ENCODE data around the gene CAV2. TPM values are rescaled to one million over a fixed set of nuclear protein-coding genes. Genes with fewer than 3 reads are reported as not detected.

CAV2 gene
- total RNA-seq, 2 donors from 2014 or later: 23.2 to 49.6 TPM

- Histone ChIP-seq H3K27ac (no peak overlapping the region), H3K36me3 (no peaks in the 10 kb centered on the region), H3K9me3 (no peaks in the 10 kb centered on the region), H3K4me3 (no peak overlapping the region), H3K4me1 (replicated peaks) (no peaks in the 10 kb centered on the region), H3K27me3 (replicated peaks; ENCODE audit: insufficient read depth) (no peaks in the 10 kb centered on the region)
- TF ChIP-seq POLR2AphosphoS5 (IDR thresholded peaks at IDR 0.05) (no peak), POLR2A (IDR thresholded peaks at IDR 0.05) (no peak), CTCF (IDR thresholded peaks at IDR 0.05) (no peak)
- intact Hi-C loops (cut with DNase I): no loop called here
- WGBS: 82% methylated on average over 2 of the region's 2 CpGs
- DNase-seq (ENCODE audit: low spot score): no peak
Measured at GRCh38 chr7:116547347-116547746, 47.8 kb downstream of the CAV2 start.

- no peak for TF ChIP-seq CTCF (IDR thresholded peaks at IDR 0.05)
- TF ChIP-seq POLR2AphosphoS5 (IDR thresholded peaks at IDR 0.05): no peak
- TF ChIP-seq POLR2A (IDR thresholded peaks at IDR 0.05): no peak
- H3K36me3 ChIP-seq: no peaks in the 10 kb centered on the region
- no peak for DNase-seq (ENCODE audit: low spot score)
- no peak overlapping the region for H3K4me3 ChIP-seq
- WGBS: 86% methylated on average over 3 of the region's 3 CpGs
- no peaks in the 10 kb centered on the region for H3K4me1 ChIP-seq (replicated peaks)
- H3K27me3 ChIP-seq (replicated peaks; ENCODE audit: insufficient read depth): no peaks in the 10 kb centered on the region
- H3K9me3 ChIP-seq: no peaks in the 10 kb centered on the region
- H3K27ac ChIP-seq: no peak overlapping the region
- intact Hi-C loops (cut with DNase I): no loop called here
Measured at GRCh38 chr7:116548506-116548905, 49.0 kb downstream of the CAV2 start.

- H3K4me1 ChIP-seq (replicated peaks): no peaks in the 10 kb centered on the region
- H3K27ac ChIP-seq: no peak overlapping the region
- H3K9me3 ChIP-seq: no peaks in the 10 kb centered on the region
- H3K4me3 ChIP-seq: no peak overlapping the region
- TF ChIP-seq POLR2A (IDR thresholded peaks at IDR 0.05) (no peak), POLR2AphosphoS5 (IDR thresholded peaks at IDR 0.05) (no peak), CTCF (IDR thresholded peaks at IDR 0.05) (no peak)
- H3K36me3 ChIP-seq: no peaks in the 10 kb centered on the region
- H3K27me3 ChIP-seq (replicated peaks; ENCODE audit: insufficient read depth): no peaks in the 10 kb centered on the region
- no peak for DNase-seq (ENCODE audit: low spot score)
- intact Hi-C loops (cut with DNase I): no loop called here
Measured at GRCh38 chr7:116549370-116549769, 49.8 kb downstream of the CAV2 start.

GRCh38 chr7:116551692-116552091 lies 52.2 kb downstream of the CAV2 start:
- Histone ChIP-seq H3K36me3 (no peaks in the 10 kb centered on the region), H3K4me3 (no peak overlapping the region), H3K4me1 (replicated peaks) (no peaks in the 10 kb centered on the region), H3K27ac (no peak overlapping the region), H3K9me3 (no peaks in the 10 kb centered on the region), H3K27me3 (replicated peaks; ENCODE audit: insufficient read depth) (no peaks in the 10 kb centered on the region)
- DNase-seq (ENCODE audit: low spot score): no peak
- intact Hi-C loops (cut with DNase I): no loop called here
- TF ChIP-seq CTCF (IDR thresholded peaks at IDR 0.05): no peak
- no peak for TF ChIP-seq POLR2A (IDR thresholded peaks at IDR 0.05)
- no peak for TF ChIP-seq POLR2AphosphoS5 (IDR thresholded peaks at IDR 0.05)
- WGBS: 87% methylated on average over 5 of the region's 5 CpGs

DNA sequence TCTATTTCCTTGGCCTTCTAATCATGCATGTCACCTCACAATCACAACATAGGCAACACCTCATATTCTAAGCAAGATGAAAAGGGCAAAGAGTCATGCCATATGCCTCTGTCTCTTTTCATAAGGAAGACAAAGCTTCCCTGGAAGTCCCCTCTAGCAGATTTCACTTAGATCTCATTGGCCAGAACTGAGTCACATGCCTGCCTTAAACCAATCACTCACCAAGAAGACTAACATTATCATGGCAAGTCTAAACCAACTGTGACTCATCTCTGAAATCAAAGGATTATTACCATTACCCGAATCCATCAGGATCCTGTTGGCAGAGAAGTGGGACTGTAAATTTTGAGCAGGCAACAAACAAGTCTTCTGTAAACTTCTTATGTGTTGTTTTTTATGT lies 53.1 kb downstream of the CAV2 start:
- H3K4me1 ChIP-seq (replicated peaks): no peaks in the 10 kb centered on the region
- H3K36me3 ChIP-seq: no peaks in the 10 kb centered on the region
- 59% methylated on average over 1 of the region's 1 CpG for WGBS
- intact Hi-C loops (cut with DNase I): no loop called here
- H3K27ac ChIP-seq: no peak overlapping the region
- no peak for TF ChIP-seq POLR2A (IDR thresholded peaks at IDR 0.05)
- no peak for TF ChIP-seq POLR2AphosphoS5 (IDR thresholded peaks at IDR 0.05)
- TF ChIP-seq CTCF (IDR thresholded peaks at IDR 0.05): no peak
- no peak for DNase-seq (ENCODE audit: low spot score)
- no peaks in the 10 kb centered on the region for H3K27me3 ChIP-seq (replicated peaks; ENCODE audit: insufficient read depth)
- no peak overlapping the region for H3K4me3 ChIP-seq
- no peaks in the 10 kb centered on the region for H3K9me3 ChIP-seq
